ENCODE data around the gene ANKRA2.

The ANKRA2 gene

GRCh38 chr5:73565139-73565968 is at the start of gene ANKRA2, which contains the start of gene UTP15:
TSS of gene ANKRA2 (minus strand) at chr5:73565639. CDS start at chr5:73562881, 2,758 bp downstream.
TSS of gene UTP15 (plus strand) at chr5:73565743. CDS start at chr5:73567345, 1,602 bp downstream.
- peak; percentile 98 for DNase-seq (ENCODE audit: low read depth, low spot score)

GRCh38 chr5:73615085-73615484 is 49.6 kb upstream of the ANKRA2 start:
- no peak for DNase-seq (ENCODE audit: low read depth, low spot score)

- DNase-seq (ENCODE audit: low read depth, low spot score) = no peak
Observed at GRCh38 chr5:73612799-73613198, 47.4 kb upstream of the ANKRA2 start.

GRCh38 chr5:73607228-73607627 is 41.8 kb upstream of the ANKRA2 start:
- DNase-seq (ENCODE audit: low read depth, low spot score) = no peak

- DNase-seq (ENCODE audit: low read depth, low spot score) = no peak
Observed at GRCh38 chr5:73606206-73606753, 40.8 kb upstream of the ANKRA2 start.

GRCh38 chr5:73605223-73606087 is 40.0 kb upstream of the ANKRA2 start:
- DNase-seq (ENCODE audit: low read depth, low spot score) = no peak

GRCh38 chr5:73603998-73604397 is 38.6 kb upstream of the ANKRA2 start:
- DNase-seq (ENCODE audit: low read depth, low spot score) = no peak

- no peak for DNase-seq (ENCODE audit: low read depth, low spot score)
Observed at GRCh38 chr5:73599380-73599779, 33.9 kb upstream of the ANKRA2 start.

- DNase-seq (ENCODE audit: low read depth, low spot score) = peak; percentile 11
Observed at GRCh38 chr5:73596705-73597328, 31.4 kb upstream of the ANKRA2 start.

- DNase-seq (ENCODE audit: low read depth, low spot score) = no peak
Observed at GRCh38 chr5:73592551-73592950, 27.1 kb upstream of the ANKRA2 start.

GRCh38 chr5:73591698-73592501 is 26.5 kb upstream of the ANKRA2 start:
- DNase-seq (ENCODE audit: low read depth, low spot score) = peak; percentile 1

- peak; percentile 39 for DNase-seq (ENCODE audit: low read depth, low spot score)
Observed at GRCh38 chr5:73591102-73591695, 25.8 kb upstream of the ANKRA2 start.

- no peak for DNase-seq (ENCODE audit: low read depth, low spot score)
Observed at GRCh38 chr5:73587923-73588322, 22.5 kb upstream of the ANKRA2 start.

GRCh38 chr5:73582285-73583145 is 17.1 kb upstream of the ANKRA2 start:
- DNase-seq (ENCODE audit: low read depth, low spot score) = no peak

GRCh38 chr5:73565969-73566547 is 619 bp upstream of the ANKRA2 start:
- no peak for DNase-seq (ENCODE audit: low read depth, low spot score)

- peak; percentile 4 for DNase-seq (ENCODE audit: low read depth, low spot score)
Observed at GRCh38 chr5:73564675-73565074, 764 bp downstream of the ANKRA2 start.

GRCh38 chr5:73564018-73564417 is 1.4 kb downstream of the ANKRA2 start:
- no peak for DNase-seq (ENCODE audit: low read depth, low spot score)

- DNase-seq (ENCODE audit: low read depth, low spot score) = no peak
Observed at GRCh38 chr5:73558950-73559349, 6.5 kb downstream of the ANKRA2 start.

- DNase-seq (ENCODE audit: low read depth, low spot score) = no peak
Observed at GRCh38 chr5:73552642-73553041, 12.8 kb downstream of the ANKRA2 start.
